Adipose tissue (tissue), 3 donors: Measurements from ENCODE around the gene C16orf78. TPM values are rescaled to one million over a fixed set of nuclear protein-coding genes. Genes with fewer than 3 reads are reported as not detected.

Source experiments
- H3K27ac ChIP-seq: one replicate; pipeline ENCODE4 v1.5.1; 2013; ENCODE audit warnings: low read depth, low read length
- WGBS, 3 donors: extraction: QIAGEN DNeasy Blood & Tissue Kit; methylation state at CpG; one replicate each; pipeline ENCODE4 v1.1.7; 2013; 5-methylcytosine and 5-hydroxymethylcytosine counted together
- polyA plus RNA-seq, 3 donors: library from polyadenylated mRNA; stranded (reverse); fragments of 200-250 nt; gene quantifications; one replicate each; pipeline ENCODE4 v1.2.3, GENCODE V29; 2013
- donor health status: healthy with polysubstance abuse.
- donor health status: Bipolar disorder and iron deficiency.
- donor health status: healthy.

C16orf78 gene
- polyA plus RNA-seq: not detected

GRCh38 chr16:49373504-49373903 is at the start of gene C16orf78:
TSS of gene C16orf78 (plus strand) at chr16:49373804. CDS start at chr16:49373940, 136 bp downstream.
- WGBS, 3 donors: 84 to 88% (median 86%) methylated on average over 4 of the region's 4 CpGs
- no peak within 1 kb of the TSS for H3K27ac ChIP-seq

- 85 to 92% (median 89%) methylated on average over 9 of the region's 9 CpGs for WGBS, 3 donors
- H3K27ac ChIP-seq: no peak overlapping the region
These were observed 48.9 kb upstream of the C16orf78 start for GRCh38 chr16:49324703-49325102.

GRCh38 chr16:49327466-49327865 is 46.1 kb upstream of the C16orf78 start:
- no peak overlapping the region for H3K27ac ChIP-seq
- 41 to 77% (median 75%) methylated on average over 4 of the region's 4 CpGs for WGBS, 3 donors

- no peak overlapping the region for H3K27ac ChIP-seq
- 76 to 86% (median 79%) methylated on average over 4 of the region's 4 CpGs for WGBS, 3 donors
These were observed 45.3 kb upstream of the C16orf78 start for GRCh38 chr16:49328325-49328724.

GRCh38 chr16:49330562-49331201 is 42.9 kb upstream of the C16orf78 start:
- H3K27ac ChIP-seq: no peak overlapping the region
- 69 to 77% (median 72%) methylated on average over 9 of the region's 9 CpGs for WGBS, 3 donors

GRCh38 chr16:49332589-49333258 is 40.9 kb upstream of the C16orf78 start:
- H3K27ac ChIP-seq: no peak overlapping the region
- 65 to 71% (median 68%) methylated on average over 2 of the region's 2 CpGs for WGBS, 3 donors

- WGBS, 3 donors: 79 to 81% (median 80%) methylated on average over 7 of the region's 7 CpGs
- H3K27ac ChIP-seq: no peak overlapping the region
These were observed 40.4 kb upstream of the C16orf78 start for GRCh38 chr16:49333259-49333597.

- H3K27ac ChIP-seq: no peak overlapping the region
- WGBS, 3 donors: 58 to 73% (median 69%) methylated on average over 8 of the region's 8 CpGs
These were observed 37.8 kb upstream of the C16orf78 start for GRCh38 chr16:49335828-49336227.

- 58 to 79% (median 79%) methylated on average over 3 of the region's 3 CpGs for WGBS, 3 donors
- no peak overlapping the region for H3K27ac ChIP-seq
These were observed 37.0 kb upstream of the C16orf78 start for GRCh38 chr16:49336581-49336980.

GRCh38 chr16:49337814-49338350 is 35.7 kb upstream of the C16orf78 start:
- 49 to 55% (median 51%) methylated on average over 6 of the region's 6 CpGs for WGBS, 3 donors
- H3K27ac ChIP-seq: no peak overlapping the region

GRCh38 chr16:49338611-49339265 is 34.9 kb upstream of the C16orf78 start:
- no peak overlapping the region for H3K27ac ChIP-seq
- 43 to 64% (median 46%) methylated on average over 10 of the region's 10 CpGs for WGBS, 3 donors

- 74 to 80% (median 77%) methylated on average over 9 of the region's 9 CpGs for WGBS, 3 donors
These were observed 33.1 kb upstream of the C16orf78 start for GRCh38 chr16:49340466-49340865.

GRCh38 chr16:49341706-49342105 is 31.9 kb upstream of the C16orf78 start:
- WGBS, 3 donors: 66 to 82% (median 82%) methylated on average over 4 of the region's 4 CpGs
- no peak overlapping the region for H3K27ac ChIP-seq

More at GRCh38 chr16:49340466-49340865, 33.1 kb upstream of the C16orf78 start:
- H3K27ac ChIP-seq: no peak overlapping the region

GRCh38 chr16:49342336-49343265 is 31.0 kb upstream of the C16orf78 start:
- no peak overlapping the region for H3K27ac ChIP-seq
- 50 to 56% (median 54%) methylated on average over 8 of the region's 8 CpGs for WGBS, 3 donors

GRCh38 chr16:49343291-49343690 is 30.3 kb upstream of the C16orf78 start:
- H3K27ac ChIP-seq: no peak overlapping the region
- 48 to 80% (median 73%) methylated on average over 4 of the region's 4 CpGs for WGBS, 3 donors

GRCh38 chr16:49344401-49344800 is 29.2 kb upstream of the C16orf78 start:
- no peak overlapping the region for H3K27ac ChIP-seq
- WGBS, 3 donors: 73 to 82% (median 80%) methylated on average over 5 of the region's 5 CpGs

- no peak overlapping the region for H3K27ac ChIP-seq
- WGBS, 3 donors: 27 to 32% (median 28%) methylated on average over 4 of the region's 4 CpGs
These were observed 27.8 kb upstream of the C16orf78 start for GRCh38 chr16:49345829-49346228.

- WGBS, 3 donors: 46 to 58% (median 52%) methylated on average over 2 of the region's 2 CpGs
- no peak overlapping the region for H3K27ac ChIP-seq
These were observed 27.1 kb upstream of the C16orf78 start for GRCh38 chr16:49346459-49346858.
